Inferior parietal cortex (tissue), 1 donor: Measurements from ENCODE around the gene NHSL1.

Experiments used
- DNase-seq: peaks from one replicate; pipeline ENCODE4 v3.0.0-alpha.2; 2016; ENCODE audit errors: extremely low spot score

NHSL1 gene

GRCh38 chr6:138524526-138524925 is 25.2 kb upstream of the NHSL1 start:
- DNase-seq: no peak

- no peak for DNase-seq
These were observed 24.3 kb upstream of the NHSL1 start for GRCh38 chr6:138523347-138524210.

DNA sequence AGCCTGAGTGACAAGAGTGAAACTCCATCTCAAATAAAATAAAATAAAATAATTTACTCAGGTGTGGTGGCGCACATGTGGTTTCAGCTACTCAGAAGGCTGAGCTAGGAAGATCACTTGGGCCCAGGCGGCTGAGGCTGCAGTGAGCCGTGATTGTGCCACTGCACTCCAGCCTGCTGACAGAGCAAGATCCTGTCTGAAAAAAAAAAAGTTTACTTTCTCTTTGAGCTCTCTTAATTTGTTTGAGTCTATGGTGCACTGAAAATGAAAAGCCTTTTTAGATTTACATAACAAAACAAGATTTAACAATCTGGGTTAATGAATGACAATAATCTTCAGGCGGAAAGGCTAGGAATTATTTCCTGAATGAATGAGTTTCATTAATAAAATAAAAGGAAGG is 23.3 kb upstream of the NHSL1 start:
- DNase-seq: no peak

DNA sequence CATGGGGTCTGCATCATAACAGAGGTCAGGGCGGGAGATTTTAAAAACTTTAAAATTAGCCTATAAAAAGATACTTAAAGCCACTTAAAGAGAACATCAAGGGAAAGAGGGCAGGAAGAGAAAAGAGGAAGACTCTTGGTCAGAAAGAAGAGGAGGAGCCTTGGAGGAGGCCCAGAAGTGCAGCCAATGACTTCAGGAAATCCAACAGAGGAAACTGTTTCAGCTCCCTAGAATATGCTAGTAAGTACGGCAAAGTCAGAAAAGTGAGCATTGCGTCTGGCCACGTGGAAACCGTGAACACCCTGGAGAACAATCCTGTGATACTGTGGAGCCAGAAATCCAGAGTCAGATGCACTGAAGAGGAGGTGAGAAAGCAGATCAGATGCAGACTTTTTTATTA is 22.5 kb upstream of the NHSL1 start:
- DNase-seq: no peak

- no peak for DNase-seq
These were observed 21.2 kb upstream of the NHSL1 start for GRCh38 chr6:138520463-138520862.

DNA sequence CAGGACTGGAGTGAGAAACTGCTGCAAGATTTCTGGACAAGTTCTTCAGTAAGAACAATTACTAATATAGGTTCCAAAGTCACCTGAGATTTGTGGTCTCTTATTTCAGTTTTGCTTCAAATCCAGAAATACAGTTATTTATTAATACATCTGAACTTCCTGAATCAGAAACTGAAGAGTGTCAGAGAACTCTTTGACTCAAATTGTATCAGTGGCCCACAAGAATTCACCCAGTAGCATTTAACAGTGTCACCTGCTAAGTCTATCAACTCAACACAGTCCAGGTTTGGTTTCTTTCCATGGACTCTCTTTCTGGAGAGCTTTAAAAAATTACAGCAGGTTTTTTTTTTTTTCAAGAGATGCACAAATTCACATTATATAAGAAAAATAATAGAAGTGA is 18.8 kb upstream of the NHSL1 start:
- no peak for DNase-seq

- no peak for DNase-seq
These were observed 18.3 kb upstream of the NHSL1 start for GRCh38 chr6:138517635-138518034.

DNA sequence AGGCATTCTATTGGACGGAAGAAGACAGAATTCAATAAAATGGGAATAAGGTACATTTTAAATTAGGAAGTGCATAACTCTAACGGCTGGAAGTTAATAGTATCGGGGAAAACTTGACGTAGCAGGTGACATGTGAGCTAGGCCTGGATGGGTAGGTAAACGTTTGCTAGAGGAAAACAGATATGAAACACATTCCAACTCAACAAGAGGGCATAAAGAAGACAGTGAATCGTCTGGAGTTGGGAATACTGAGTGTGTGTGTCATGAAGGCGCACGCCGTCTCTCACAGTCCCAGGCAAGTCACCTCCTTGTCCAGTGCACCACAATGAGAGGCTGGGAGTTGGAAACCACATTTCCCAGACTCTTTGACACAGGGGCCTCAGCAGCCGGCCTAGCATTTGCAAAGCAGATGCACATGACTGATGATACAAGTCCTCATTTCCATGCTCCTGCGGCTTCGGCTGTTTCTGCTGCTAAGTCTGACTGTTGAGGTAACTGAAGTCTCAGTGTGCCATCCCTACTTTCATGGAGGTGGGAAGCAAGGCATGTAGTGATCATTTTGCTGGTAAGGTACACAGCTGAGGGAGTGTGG is 16.5 kb upstream of the NHSL1 start:
- no peak for DNase-seq

- DNase-seq: no peak
These were observed 15.7 kb upstream of the NHSL1 start for GRCh38 chr6:138514860-138515540.

DNA sequence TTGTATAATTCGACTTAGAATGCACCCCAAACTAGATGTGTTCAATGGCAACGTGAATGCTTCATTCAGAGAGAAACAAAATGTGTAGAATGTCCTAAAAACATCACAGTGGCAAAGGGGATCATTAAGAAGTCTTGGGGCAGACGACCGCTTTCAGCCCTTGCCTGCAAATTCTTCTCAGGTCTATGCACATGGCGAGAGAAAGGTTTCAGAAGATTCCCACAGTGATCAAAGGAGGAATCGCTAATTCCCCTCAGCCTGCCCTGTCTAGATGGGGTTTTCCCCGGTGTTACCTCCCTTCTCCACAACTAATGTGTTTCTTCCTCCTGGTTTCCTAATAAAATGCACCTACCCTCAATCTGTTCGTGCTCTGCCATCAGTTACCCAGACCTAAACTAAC is 13.3 kb upstream of the NHSL1 start:
- no peak for DNase-seq

DNA sequence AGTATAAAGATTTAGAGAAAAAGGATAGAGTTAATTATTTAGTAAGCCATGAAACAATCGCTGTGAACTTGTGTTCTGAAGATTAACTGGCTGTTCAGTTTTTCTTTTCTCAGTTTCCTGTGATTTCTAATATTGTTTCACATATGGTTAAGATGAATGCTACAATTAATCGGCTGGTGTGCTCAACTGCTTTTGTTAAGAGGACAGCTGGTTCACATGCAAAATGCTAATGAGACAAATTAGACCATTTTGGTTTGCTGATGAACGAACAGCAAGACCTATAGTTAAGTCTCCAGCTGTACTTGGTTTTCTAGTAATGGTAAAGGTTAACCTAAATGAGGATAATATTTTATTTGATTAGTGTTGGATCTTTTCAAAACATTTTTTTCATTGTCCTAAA is 10.8 kb upstream of the NHSL1 start:
- no peak for DNase-seq

GRCh38 chr6:138509371-138509770 is 10.1 kb upstream of the NHSL1 start:
- DNase-seq: peak; percentile 73

DNA sequence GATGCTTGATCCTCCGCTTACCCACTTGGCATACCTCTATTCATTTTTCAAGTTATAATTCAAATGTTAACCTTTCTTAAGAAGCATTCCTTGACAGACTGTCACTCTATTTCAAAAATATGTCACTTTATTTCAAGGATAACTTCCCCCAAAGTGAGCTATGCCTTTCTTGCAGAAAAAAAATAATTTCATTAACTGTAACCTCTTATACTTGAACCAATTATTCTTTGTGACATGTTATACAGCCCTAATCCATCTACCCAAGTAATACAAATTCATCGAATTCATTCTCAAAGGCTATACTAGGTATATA is 9.3 kb upstream of the NHSL1 start:
- no peak for DNase-seq

DNA sequence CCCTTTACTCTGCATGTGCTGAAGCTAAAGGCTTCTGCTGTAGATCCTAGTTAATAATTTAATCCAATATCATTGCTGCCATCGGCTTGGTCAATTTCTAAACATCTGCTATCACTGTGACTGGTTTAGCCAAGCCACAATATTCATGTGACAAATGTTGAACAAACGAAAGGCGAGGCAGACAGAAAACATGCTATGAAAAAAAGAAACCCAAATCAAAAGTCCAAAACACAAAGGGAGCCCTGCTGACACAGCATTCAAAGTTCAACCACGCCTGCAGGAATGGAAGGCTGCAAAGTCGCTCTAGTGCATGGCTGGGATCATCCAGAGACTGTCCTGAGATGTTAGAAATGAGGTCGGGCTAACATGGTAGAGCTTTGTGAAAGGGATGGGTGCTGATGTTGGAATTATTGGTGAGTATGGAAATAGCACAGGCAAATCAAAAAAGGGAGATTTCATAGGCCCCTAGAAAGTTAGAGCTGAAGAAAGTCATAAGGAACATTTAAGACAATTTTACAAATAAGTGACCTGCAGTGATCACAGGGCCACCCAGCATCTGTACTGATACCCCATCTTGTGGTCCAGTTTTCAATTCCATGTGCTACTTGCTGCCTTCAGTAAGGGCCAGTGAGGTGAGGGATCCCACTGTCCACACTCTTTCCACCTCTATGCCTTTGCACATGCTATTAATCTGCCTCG is 8.8 kb upstream of the NHSL1 start:
- no peak for DNase-seq

- no peak for DNase-seq
These were observed 5.7 kb upstream of the NHSL1 start for GRCh38 chr6:138504764-138505689.

GRCh38 chr6:138503881-138504680 is 4.8 kb upstream of the NHSL1 start:
- DNase-seq: no peak

DNA sequence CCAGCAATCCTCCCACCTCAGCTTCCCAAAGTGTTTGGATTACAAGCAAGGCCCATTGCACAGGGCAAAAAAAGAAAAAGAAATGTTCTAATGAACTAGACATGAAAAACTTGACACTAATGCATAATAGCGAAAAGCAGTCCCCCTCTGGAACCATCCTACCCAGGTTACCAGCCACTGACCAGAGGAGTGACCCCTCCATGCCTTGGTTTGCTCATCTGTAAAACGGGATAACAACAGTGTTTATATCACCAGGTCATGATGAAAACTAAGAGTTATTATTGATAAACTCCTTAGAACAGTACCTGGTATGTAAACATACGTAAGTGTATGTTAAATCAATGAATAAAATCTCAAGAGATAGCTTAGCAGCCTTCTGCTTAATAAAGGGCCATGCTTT is 3.3 kb upstream of the NHSL1 start:
- no peak for DNase-seq

GRCh38 chr6:138500867-138501446 is 1.7 kb upstream of the NHSL1 start:
- DNase-seq: no peak

DNA sequence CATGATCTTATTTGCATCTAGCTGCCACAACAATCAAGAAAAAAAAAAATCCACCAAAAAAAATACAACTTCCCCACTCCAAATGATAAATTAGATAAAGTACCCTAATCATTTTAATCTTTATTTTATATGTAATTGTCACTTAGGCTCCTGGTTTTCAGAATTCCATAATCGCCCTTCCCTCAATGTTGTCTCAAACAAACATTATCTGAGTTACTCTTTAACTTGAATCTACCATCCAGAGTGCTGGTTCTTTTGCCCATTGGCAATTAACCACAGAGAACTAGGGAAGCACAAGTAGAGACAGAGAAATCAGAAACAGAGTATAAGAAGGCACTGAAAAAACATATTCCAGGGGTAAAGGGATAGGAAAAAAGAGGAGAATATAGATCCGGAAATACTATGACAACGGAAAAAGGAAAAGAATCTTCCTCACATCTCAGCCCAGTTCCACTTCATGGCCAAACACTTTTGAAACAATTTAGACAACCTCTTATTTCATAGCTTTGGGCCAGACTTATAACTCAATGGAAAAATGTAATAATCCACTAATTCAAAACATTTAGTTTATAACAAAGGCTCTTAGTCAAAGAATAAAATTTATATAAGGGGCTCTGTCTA is 861 bp upstream of the NHSL1 start:
- DNase-seq: no peak
